H1 (cell line): ENCODE measurements around the gene PCCA. TPM values are rescaled to one million over a fixed set of nuclear protein-coding genes. Genes with fewer than 3 reads are reported as not detected.

Experiments used
- CTCF ChIA-PET: fragments of 300-600 bp; sonication (Branson Sonifier 250); formaldehyde crosslinking; loops from one replicate; lab custom pipeline; 2021; ENCODE audit not compliant: partially characterized antibody; lab: Charles Lee
- POLR2A ChIA-PET: fragments of 300-600 bp; sonication (Branson Sonifier 250); formaldehyde crosslinking; loops from one replicate; lab custom pipeline; 2021; ENCODE audit warnings: inconsistent platforms; ENCODE audit not compliant: partially characterized antibody; lab: Charles Lee
- DNase-seq, 2 experiments: peaks; one replicate each; pipeline versions ENCODE4 v3.0.0 to v3.0.0-alpha.2; 2010 to 2022; ENCODE audit warnings: low spot score in 2 of 2, low read depth in 1 of 2, mixed read lengths in 1 of 2
- FAIRE-seq: peaks from 2 replicates; lab custom pipeline; 2011; peaks lifted over from hg19 to GRCh38; lab: Jason Lieb, UNC
- H2AFZ ChIP-seq: 2 replicates; pipeline ENCODE4 v1.8.1; 2012; ENCODE audit warnings: low read length, inconsistent platforms
- H2AK5ac ChIP-seq: 2 replicates; pipeline ENCODE4 v1.6.1; 2013; ENCODE audit warnings: low read depth, low read length
- H2BK120ac ChIP-seq: replicated peaks from 2 replicates; pipeline ENCODE3; 2013; ENCODE audit warnings: low read depth, low read length, inconsistent platforms
- H2BK12ac ChIP-seq: 2 replicates; pipeline ENCODE4 v1.6.1; 2013; ENCODE audit warnings: low read depth, low read length
- H2BK15ac ChIP-seq: 2 replicates; pipeline ENCODE4 v1.6.1; 2013; ENCODE audit warnings: low read length
- H2BK20ac ChIP-seq: 2 replicates; pipeline ENCODE4 v1.6.1; 2013; ENCODE audit warnings: low read length
- H2BK5ac ChIP-seq: 2 replicates; pipeline ENCODE4 v1.6.1; 2013; ENCODE audit warnings: low read depth, low read length
- H3K14ac ChIP-seq: 2 replicates; pipeline ENCODE4 v1.6.1; 2013; ENCODE audit warnings: inconsistent platforms; ENCODE audit not compliant: insufficient read length
- H3K18ac ChIP-seq: 2 replicates; pipeline ENCODE4 v1.6.1; 2013; ENCODE audit warnings: low read length; ENCODE audit errors: extremely low read depth
- H3K23ac ChIP-seq: 2 replicates; pipeline ENCODE4 v1.6.1; 2013; ENCODE audit warnings: inconsistent platforms; ENCODE audit not compliant: insufficient read length
- H3K23me2 ChIP-seq: 2 replicates; pipeline ENCODE4 v1.6.1; 2013; ENCODE audit warnings: low read depth, low read length
- H3K27ac ChIP-seq: 2 replicates; pipeline ENCODE4 v1.6.1; 2011; ENCODE audit warnings: low read depth, low read length, inconsistent platforms
- H3K27me3 ChIP-seq, 4 experiments: replicated peaks in 1 of 4; 1 replicate in 1 of 4; 2 replicates in 3 of 4; pipeline versions ENCODE4 v1.6.1 to v1.8.1; 2011 to 2013; ENCODE audit warnings: low read length in 3 of 4, mild to moderate bottlenecking in 3 of 4, inconsistent platforms in 2 of 4, mixed read lengths in 2 of 4, moderate library complexity in 1 of 4; ENCODE audit not compliant: control insufficient read depth in 3 of 4, insufficient read depth in 3 of 4; ENCODE audit errors: extremely low read depth in 1 of 4
- H3K36me3 ChIP-seq, 4 experiments: 2 replicates each; pipeline versions ENCODE4 v1.6.1 to v1.8.1; 2011 to 2013; ENCODE audit warnings: mild to moderate bottlenecking in 4 of 4, low read length in 3 of 4, moderate library complexity in 2 of 4, control low read depth in 1 of 4, inconsistent platforms in 1 of 4; ENCODE audit not compliant: insufficient read depth in 4 of 4, control insufficient read depth in 2 of 4
- H3K4ac ChIP-seq: replicated peaks from 2 replicates; pipeline ENCODE3; 2013; ENCODE audit warnings: low read length, low read depth, mixed read lengths, inconsistent platforms; ENCODE audit not compliant: insufficient read length
- H3K4me1 ChIP-seq, 4 experiments: replicated peaks in 1 of 4; 1 replicate in 1 of 4; 2 replicates in 3 of 4; pipeline versions ENCODE4 v1.6.1 to v1.8.1; 2011 to 2013; ENCODE audit warnings: low read length in 3 of 4, inconsistent platforms in 2 of 4, mixed read lengths in 1 of 4; ENCODE audit not compliant: insufficient read depth in 4 of 4, control insufficient read depth in 3 of 4
- H3K4me2 ChIP-seq, 2 experiments: 2 replicates each; pipeline versions ENCODE4 v1.6.1 to v1.8.1; 2011 to 2013; ENCODE audit warnings: low read depth in 2 of 2, low read length in 2 of 2, control low read depth in 1 of 2, inconsistent platforms in 1 of 2, mild to moderate bottlenecking in 1 of 2; ENCODE audit not compliant: insufficient read depth in 1 of 2
- H3K4me3 ChIP-seq, 4 experiments: fragments of 200-600, 300-600 bp in 1 of 4; sonication (generic), shearing (Covaris generic), sonication (Bioruptor Twin) in 1 of 4; 2 replicates each; pipeline versions ENCODE4 v1.5.1 to v1.8.1; 2011 to 2016; ENCODE audit warnings: low read length in 4 of 4, low read depth in 3 of 4, control low read depth in 2 of 4, inconsistent platforms in 2 of 4, mild to moderate bottlenecking in 2 of 4, mixed read lengths in 1 of 4, moderate library complexity in 1 of 4; ENCODE audit not compliant: insufficient read depth in 2 of 4; ENCODE audit errors: extremely low read depth in 1 of 4
- H3K56ac ChIP-seq: replicated peaks from 2 replicates; pipeline ENCODE3; 2013; ENCODE audit warnings: low read depth, mild to moderate bottlenecking, mixed read lengths, low read length, inconsistent platforms; ENCODE audit not compliant: insufficient read length
- H3K79me1 ChIP-seq: 2 replicates; pipeline ENCODE4 v1.6.1; 2013; ENCODE audit warnings: low read depth, low read length, control low read depth
- H3K79me2 ChIP-seq, 2 experiments: 2 replicates each; pipeline versions ENCODE4 v1.6.1 to v1.8.1; 2012 to 2013; ENCODE audit warnings: low read length in 2 of 2, mild to moderate bottlenecking in 2 of 2, inconsistent platforms in 1 of 2; ENCODE audit not compliant: insufficient read depth in 2 of 2, control insufficient read depth in 1 of 2
- H3K9ac ChIP-seq, 4 experiments: replicated peaks in 1 of 4; 1 replicate in 1 of 4; 2 replicates in 3 of 4; pipeline versions ENCODE4 v1.6.1 to v1.8.1; 2011 to 2013; ENCODE audit warnings: low read depth in 3 of 4, low read length in 3 of 4, control low read depth in 2 of 4, mild to moderate bottlenecking in 2 of 4, moderate library complexity in 2 of 4, inconsistent platforms in 1 of 4; ENCODE audit errors: extremely low read depth in 1 of 4
- H3K9me3 ChIP-seq, 2 experiments: 2 replicates each; pipeline versions ENCODE4 v1.6.1 to v1.8.1; 2012 to 2013; ENCODE audit warnings: mild to moderate bottlenecking in 2 of 2, moderate library complexity in 2 of 2, control low read depth in 1 of 2, inconsistent platforms in 1 of 2, low read depth in 1 of 2, low read length in 1 of 2, mixed read lengths in 1 of 2; ENCODE audit not compliant: insufficient read depth in 2 of 2
- H4K20me1 ChIP-seq, 2 experiments: replicated peaks in 1 of 2; 2 replicates each; pipeline versions ENCODE3 to v1.8.1; 2011 to 2013; ENCODE audit warnings: inconsistent platforms in 2 of 2, low read length in 2 of 2, mild to moderate bottlenecking in 1 of 2; ENCODE audit not compliant: insufficient read depth in 2 of 2, control insufficient read depth in 1 of 2
- H4K5ac ChIP-seq: 2 replicates; pipeline ENCODE4 v1.6.1; 2013; ENCODE audit warnings: low read length, low read depth, mixed read lengths, inconsistent platforms; ENCODE audit not compliant: insufficient read length
- H4K8ac ChIP-seq: 2 replicates; pipeline ENCODE4 v1.8.0; 2013; ENCODE audit warnings: mild to moderate bottlenecking, moderate library complexity, low read length, inconsistent platforms; ENCODE audit not compliant: insufficient read depth; ENCODE audit errors: extremely low read depth
- H4K91ac ChIP-seq: replicated peaks from 2 replicates; pipeline ENCODE3; 2013; ENCODE audit warnings: low read length, mixed read lengths, inconsistent platforms; ENCODE audit not compliant: insufficient read length
- ATF2 ChIP-seq: IDR thresholded peaks from 2 replicates; pipeline ENCODE4 v1.6.1; 2012; ENCODE audit warnings: low read length, inconsistent platforms
- SIRT6 ChIP-seq: IDR thresholded peaks from one replicate; pipeline ENCODE4 v1.7.1; 2012; ENCODE audit warnings: low read length, inconsistent platforms
- SP4 ChIP-seq: IDR thresholded peaks from 2 replicates; pipeline ENCODE4 v1.6.1; 2012; ENCODE audit warnings: low read length, inconsistent platforms
- ZNF274 ChIP-seq: IDR thresholded peaks from 2 replicates; pipeline ENCODE4 v1.7.0; 2012; ENCODE audit warnings: low read length, borderline replicate concordance; ENCODE audit errors: extremely low read depth
- WGBS, 2 experiments: shearing (Covaris generic) in 1 of 2; methylation state at CpG; one replicate each; pipeline versions ENCODE4 v1.1.6 to v1.1.7; 2013 to 2015; ENCODE audit warnings: low lambda C conversion rate in 2 of 2, mixed read lengths in 2 of 2, inconsistent platforms in 1 of 2, low coverage in 1 of 2, missing lambda C conversion rate in 1 of 2; ENCODE audit not compliant: insufficient replicate concordance in 2 of 2, insufficient coverage in 1 of 2, insufficient read length in 1 of 2; ENCODE audit errors: extremely low coverage in 1 of 2, missing lambda C conversion rate in 1 of 2; 5-methylcytosine and 5-hydroxymethylcytosine counted together
- polyA plus RNA-seq, 7 experiments: library from polyadenylated mRNA; depleted of rRNA in 3 of 7; stranded (reverse) in 5 of 7; unstranded in 2 of 7; fragments of >200 nt in 5 of 7; fragments of 200-250 nt in 2 of 7; gene quantifications; 1 replicate in 5 of 7; 2 replicates in 1 of 7; 4 replicates in 1 of 7; pipeline versions ENCODE4 v1.2.1 to v1.2.3, GENCODE V29; 2011 to 2013; ENCODE audit warnings: missing spikeins in 2 of 7, mixed read lengths in 2 of 7
- total RNA-seq: library from RNA; stranded (reverse); fragmentation: NEBNext Ultra II Directional; extraction: Animal tissue kit (Norgen Biotek cat#: 25700); gene quantifications from 2 replicates; pipeline ENCODE4 v1.2.1, GENCODE V29; 2021

Gene PCCA
- total and polyA plus RNA-seq, 2 of the 8 experiments (the other 6 are each of a cell fraction or from before 2014, with no cell fraction given): 18.4 to 49.8 TPM

GRCh38 chr13:100525453-100526317 lies 436.8 kb downstream of the PCCA start:
- Histone ChIP-seq H3K27me3 (no peaks in the 10 kb centered on the region), H4K91ac (no peak overlapping the region), H3K79me2 (no peaks in the 10 kb centered on the region), H2BK120ac (no peak overlapping the region), H3K4me2 (no peak overlapping the region), H3K79me1 (no peaks in the 10 kb centered on the region), H3K27ac (no peak overlapping the region), H4K5ac (no peak overlapping the region), H3K36me3 (no peaks in the 10 kb centered on the region), H3K23ac (no peak overlapping the region), H3K9me3 (no peaks in the 10 kb centered on the region), H4K20me1 (no peaks in the 10 kb centered on the region), H2BK20ac (no peak overlapping the region; the same call in 1 of the 2 replicates), H3K18ac (0 out of 2 replicates have a peak overlapping the region, but pooled peaks have one; percentile 13), H2BK15ac (no peak overlapping the region), H3K9ac (no peak overlapping the region), H2AFZ (no peak overlapping the region), H2BK5ac (peak overlapping the region; percentile 28; the same call in 1 of the 2 replicates), H3K14ac (no peak overlapping the region), H3K56ac (no peak overlapping the region), H2AK5ac (no peak overlapping the region), H2BK12ac (no peak overlapping the region), H3K4me1 (peaks cover 6 to 20% (median 14%) of the 10 kb centered on the region in 4 experiments), H4K8ac (peak overlapping the region; percentile 73; the same call in 1 of the 2 replicates), H3K23me2 (no peaks in the 10 kb centered on the region), H3K4me3 (no peak overlapping the region), H3K4ac (no peak overlapping the region)
- WGBS, 2 experiments: 77% methylated on average over 17 of the region's 17 CpGs; no CpG with 5 or more reads in 1 of the 2 experiments
- ChIA-PET CTCF (interaction anchor here (0.7 to 2.1 kb wide), 14 partner anchors 9 to 897 kb away, joined by 3 to 4 read pairs (median 4); no protein-coding TSS in a partner anchor), POLR2A (no interaction called here)
- DNase-seq (no peak), FAIRE-seq (no peak)
- TF ChIP-seq SIRT6: no peak
- no peak for TF ChIP-seq ZNF274
- no peak for TF ChIP-seq SP4
- no peak for TF ChIP-seq ATF2
